Left hindlimb (tissue), 1 donor: ENCODE measurements around the gene PRM2.

Source experiments
- DNase-seq: peaks from one replicate; pipeline ENCODE4 v3.0.0-alpha.2; 2018

The PRM2 gene

GRCh38 chr16:11258553-11259492 lies 17.5 kb downstream of the PRM2 start:
- DNase-seq: peak; percentile 52

GRCh38 chr16:11257131-11257938 lies 18.9 kb downstream of the PRM2 start:
- peak; percentile 80 for DNase-seq

GRCh38 chr16:11256661-11257130 lies 19.6 kb downstream of the PRM2 start:
- no peak for DNase-seq

GRCh38 chr16:11255737-11256660 lies 20.3 kb downstream of the PRM2 start, which contains the start of gene SOCS1:
TSS of gene SOCS1 (minus strand) at chr16:11256204. CDS start at chr16:11255478, 726 bp downstream.
- peak; percentile 92 for DNase-seq

- peak; percentile 66 for DNase-seq
These were observed 21.2 kb downstream of the PRM2 start for GRCh38 chr16:11254913-11255736.

- DNase-seq: peak; percentile 46
These were observed 22.0 kb downstream of the PRM2 start for GRCh38 chr16:11253995-11254912.

- DNase-seq: no peak
These were observed 23.0 kb downstream of the PRM2 start for GRCh38 chr16:11253009-11253994.

GRCh38 chr16:11252482-11252931 lies 23.8 kb downstream of the PRM2 start:
- no peak for DNase-seq

GRCh38 chr16:11251525-11252481 lies 24.5 kb downstream of the PRM2 start:
- no peak for DNase-seq

GRCh38 chr16:11250786-11251524 lies 25.3 kb downstream of the PRM2 start:
- DNase-seq: no peak

- DNase-seq: no peak
These were observed 26.0 kb downstream of the PRM2 start for GRCh38 chr16:11250091-11250785.

GRCh38 chr16:11249233-11250061 lies 26.8 kb downstream of the PRM2 start:
- no peak for DNase-seq

GRCh38 chr16:11248133-11248532 lies 28.1 kb downstream of the PRM2 start:
- DNase-seq: no peak

GRCh38 chr16:11245988-11246387 lies 30.3 kb downstream of the PRM2 start:
- no peak for DNase-seq

GRCh38 chr16:11245222-11245737 lies 31.0 kb downstream of the PRM2 start:
- no peak for DNase-seq
